Activated CD8-positive, alpha-beta T cell treated with anti-CD3 and anti-CD28 coated beads, Interleukin-2, amount 10 ng/mL, durations not matched to agents 7 days and 5 days (primary cell): ENCODE measurements around the gene MEX3D. TPM values are rescaled to one million over a fixed set of nuclear protein-coding genes. Genes with fewer than 3 reads are reported as not detected.

ENCODE experiments used
- ATAC-seq: fragments of 150-1000 bp; cut with Tn5 transposase; one replicate; pipeline ENCODE4 v1.10.0; 2021; ENCODE audit warnings: moderate library complexity
- CTCF ChIA-PET: fragments of 350-600 bp; sonication (Branson Sonifier 250); formaldehyde crosslinking; loops from one replicate; lab custom pipeline; 2021; ENCODE audit warnings: antibody characterized with exemption; lab: Charles Lee
- POLR2A ChIA-PET: fragments of 350-600 bp; sonication (Branson Sonifier 250); formaldehyde crosslinking; loops from one replicate; lab custom pipeline; 2021; ENCODE audit warnings: antibody characterized with exemption; lab: Charles Lee
- DNase-seq: peaks from one replicate; pipeline ENCODE4 v3.0.0-alpha.2; 2020
- H3K27ac Mint-ChIP-seq: one replicate; pipeline ENCODE4 v1.8.0; 2021; ENCODE audit warnings: mild to moderate bottlenecking, mixed read lengths
- H3K27me3 Mint-ChIP-seq: one replicate; pipeline ENCODE4 v1.8.0; 2021; ENCODE audit warnings: low read depth, mixed read lengths
- H3K36me3 Mint-ChIP-seq: one replicate; pipeline ENCODE4 v1.8.0; 2021; ENCODE audit warnings: low read depth, mixed read lengths
- H3K4me1 Mint-ChIP-seq: one replicate; pipeline ENCODE4 v1.8.0; 2021; ENCODE audit warnings: low read depth, mixed read lengths
- H3K4me3 Mint-ChIP-seq: one replicate; pipeline ENCODE4 v1.8.0; 2021; ENCODE audit warnings: mild to moderate bottlenecking, mixed read lengths
- H3K9me3 Mint-ChIP-seq: one replicate; pipeline ENCODE4 v1.8.0; 2022; ENCODE audit warnings: mixed read lengths; ENCODE audit not compliant: insufficient read depth
- total RNA-seq, 2 experiments: library from RNA; stranded (reverse); gene quantifications; one replicate each; pipeline ENCODE4 v1.2.3, GENCODE V29; 2021

MEX3D gene
- 10 to 100 TPM; 12.2 to 12.5 TPM for total RNA-seq

GRCh38 chr19:1568320-1569019, at the start of gene MEX3D:
Gene MEX3D (minus strand): TSS chr19:1568325. CDS start chr19:1568058, 267 bp downstream.
- Mint-ChIP-seq H3K36me3 (no peaks in the 10 kb centered on the region), H3K27ac (no peak within 1 kb of the TSS), H3K4me1 (peaks cover 2% of the 10 kb centered on the region), H3K4me3 (peak within 1 kb of the TSS; percentile 45), H3K9me3 (no peaks in the 10 kb centered on the region), H3K27me3 (peaks cover 8% of the 10 kb centered on the region)
- DNase-seq = peak; percentile 83
- ChIA-PET CTCF (no interaction called here), POLR2A (interaction anchor here (0.5 to 1.1 kb wide), 2 partner anchors 37 to 275 kb away, joined by 3 read pairs; no protein-coding TSS in a partner anchor)
- peak; percentile 87 for ATAC-seq

- Mint-ChIP-seq H3K36me3 (peaks cover 43% of the 10 kb centered on the region), H3K4me3 (no peak overlapping the region), H3K27me3 (no peaks in the 10 kb centered on the region), H3K27ac (peak overlapping the region; percentile 18), H3K9me3 (no peaks in the 10 kb centered on the region), H3K4me1 (peaks cover 32% of the 10 kb centered on the region)
- DNase-seq = no peak
- ChIA-PET CTCF (interaction anchor here (1.1 kb wide), 1 partner anchor 11 kb away, joined by 3 read pairs; no protein-coding TSS in a partner anchor), POLR2A (no interaction called here)
- ATAC-seq = no peak
These were observed 48.8 kb upstream of the MEX3D start for GRCh38 chr19:1616875-1617274.

DNA sequence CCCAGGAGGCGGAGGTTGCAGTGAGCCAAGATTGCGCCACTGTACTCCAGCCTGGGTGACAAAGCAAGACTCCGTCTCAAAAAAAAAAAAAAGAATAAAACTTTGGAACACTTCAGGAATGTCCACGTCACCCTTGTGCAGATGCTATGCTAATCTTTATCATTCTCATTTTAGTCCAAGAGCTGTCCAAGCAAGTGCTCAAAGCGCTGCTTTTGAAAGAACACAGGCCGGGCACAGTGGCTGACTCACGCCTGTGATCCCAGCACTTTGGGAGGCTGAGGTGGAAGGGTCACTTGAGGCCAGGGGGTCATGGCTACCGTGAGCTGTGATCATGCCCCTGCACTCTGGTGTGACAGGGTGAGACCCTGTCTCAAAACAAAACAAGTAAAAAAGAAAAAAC, 48.3 kb upstream of the MEX3D start:
- no peaks in the 10 kb centered on the region for H3K27me3 Mint-ChIP-seq
- peaks cover 46% of the 10 kb centered on the region for H3K36me3 Mint-ChIP-seq
- ChIA-PET POLR2A (no interaction called here), CTCF (interaction anchor here (0.8 to 1.1 kb wide), 2 partner anchors 11 to 35 kb away, joined by 3 read pairs; no protein-coding TSS in a partner anchor)
- no peak overlapping the region for H3K4me3 Mint-ChIP-seq
- peak overlapping the region; percentile 18 for H3K27ac Mint-ChIP-seq
- H3K4me1 Mint-ChIP-seq = peaks cover 35% of the 10 kb centered on the region
- ATAC-seq (no peak), DNase-seq (no peak)
- H3K9me3 Mint-ChIP-seq = no peaks in the 10 kb centered on the region

DNA sequence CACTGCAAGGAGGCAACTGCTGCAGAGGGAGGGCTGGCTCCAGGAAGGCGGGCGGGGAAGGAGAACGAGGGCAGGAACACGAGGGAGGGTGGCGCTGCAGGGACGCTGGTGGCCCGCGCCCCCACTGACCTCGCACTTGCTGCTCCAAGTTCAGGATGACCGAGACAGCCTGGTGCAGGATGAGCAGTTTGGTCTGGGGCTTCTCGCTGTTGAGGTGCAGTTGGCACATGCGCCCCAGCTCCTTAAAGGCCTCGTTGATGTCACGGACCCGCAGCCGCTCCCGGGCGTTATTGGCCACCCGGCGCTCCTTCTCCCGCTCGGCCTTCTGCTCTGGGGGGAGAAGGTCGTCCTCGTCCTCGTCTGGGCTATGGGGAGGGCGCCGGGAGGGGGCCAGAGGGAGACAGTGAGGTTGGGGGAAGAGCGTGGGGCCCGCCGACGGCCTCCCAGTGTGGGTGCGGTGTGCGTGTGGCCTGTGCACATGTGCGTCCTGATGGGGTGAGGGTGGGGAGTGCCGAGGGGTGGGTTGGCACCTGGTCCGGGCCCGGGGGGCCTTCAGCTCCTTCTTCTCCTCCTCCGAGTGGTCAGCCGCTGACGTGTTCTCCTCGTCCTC, 47.1 kb upstream of the MEX3D start:
- Mint-ChIP-seq H3K27ac (no peak overlapping the region), H3K27me3 (no peaks in the 10 kb centered on the region), H3K36me3 (peaks cover 49% of the 10 kb centered on the region), H3K4me3 (no peak overlapping the region), H3K9me3 (no peaks in the 10 kb centered on the region), H3K4me1 (peaks cover 45% of the 10 kb centered on the region)
- ChIA-PET CTCF (no interaction called here), POLR2A (no interaction called here)
- ATAC-seq (no peak), DNase-seq (no peak)

DNA sequence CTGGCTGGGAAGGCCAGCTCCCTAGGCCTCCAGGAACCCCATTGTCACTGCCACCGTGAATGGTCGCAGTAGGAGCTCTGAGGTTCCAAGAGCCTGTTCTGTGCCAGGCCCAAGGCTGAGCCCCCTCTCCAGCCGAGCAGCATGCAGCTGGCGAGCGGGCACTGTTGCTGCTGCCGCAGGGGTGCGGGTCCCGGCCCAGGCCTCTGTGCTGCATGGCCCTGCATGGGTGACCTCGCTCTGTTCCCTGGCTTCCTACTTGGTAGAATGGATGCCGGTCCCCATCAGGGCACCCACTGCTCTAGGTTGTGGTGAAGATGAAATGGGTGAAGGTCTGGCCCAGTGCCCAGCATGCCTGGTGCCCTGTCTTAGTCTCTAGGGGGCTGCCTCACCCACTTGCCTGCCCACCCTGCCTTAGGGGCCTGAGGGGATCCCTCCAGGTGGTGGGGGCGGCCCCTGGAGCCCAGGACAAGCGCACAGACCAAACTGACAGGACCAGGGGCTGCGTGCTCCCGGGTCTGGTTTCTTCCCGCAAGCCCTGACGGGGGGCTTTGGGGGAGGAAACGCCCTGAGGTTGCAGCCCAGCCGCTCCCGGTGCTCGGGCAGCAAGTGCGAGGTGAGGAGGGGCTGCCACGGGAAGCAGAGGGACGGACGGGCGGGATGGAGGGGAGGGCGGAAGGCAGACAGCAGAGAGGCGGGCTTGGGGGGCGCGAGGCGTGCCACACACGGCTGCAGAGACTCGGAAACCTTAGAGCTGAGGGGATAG, 45.9 kb upstream of the MEX3D start:
- H3K27ac Mint-ChIP-seq = no peak overlapping the region
- ChIA-PET CTCF (no interaction called here), POLR2A (no interaction called here)
- H3K36me3 Mint-ChIP-seq = peaks cover 55% of the 10 kb centered on the region
- H3K27me3 Mint-ChIP-seq = no peaks in the 10 kb centered on the region
- DNase-seq (no peak), ATAC-seq (no peak)
- no peak overlapping the region for H3K4me3 Mint-ChIP-seq
- no peaks in the 10 kb centered on the region for H3K9me3 Mint-ChIP-seq
- H3K4me1 Mint-ChIP-seq = peaks cover 56% of the 10 kb centered on the region

- ATAC-seq (no peak), DNase-seq (no peak)
- peaks cover 49% of the 10 kb centered on the region for H3K36me3 Mint-ChIP-seq
- H3K4me1 Mint-ChIP-seq = peaks cover 59% of the 10 kb centered on the region
- peak overlapping the region; percentile 71 for H3K27ac Mint-ChIP-seq
- POLR2A ChIA-PET = no interaction called here
- H3K27me3 Mint-ChIP-seq = no peaks in the 10 kb centered on the region
- H3K4me3 Mint-ChIP-seq = no peak overlapping the region
- H3K9me3 Mint-ChIP-seq = no peaks in the 10 kb centered on the region
- CTCF ChIA-PET = no interaction called here
These were observed 45.0 kb upstream of the MEX3D start for GRCh38 chr19:1613146-1613545.

DNA sequence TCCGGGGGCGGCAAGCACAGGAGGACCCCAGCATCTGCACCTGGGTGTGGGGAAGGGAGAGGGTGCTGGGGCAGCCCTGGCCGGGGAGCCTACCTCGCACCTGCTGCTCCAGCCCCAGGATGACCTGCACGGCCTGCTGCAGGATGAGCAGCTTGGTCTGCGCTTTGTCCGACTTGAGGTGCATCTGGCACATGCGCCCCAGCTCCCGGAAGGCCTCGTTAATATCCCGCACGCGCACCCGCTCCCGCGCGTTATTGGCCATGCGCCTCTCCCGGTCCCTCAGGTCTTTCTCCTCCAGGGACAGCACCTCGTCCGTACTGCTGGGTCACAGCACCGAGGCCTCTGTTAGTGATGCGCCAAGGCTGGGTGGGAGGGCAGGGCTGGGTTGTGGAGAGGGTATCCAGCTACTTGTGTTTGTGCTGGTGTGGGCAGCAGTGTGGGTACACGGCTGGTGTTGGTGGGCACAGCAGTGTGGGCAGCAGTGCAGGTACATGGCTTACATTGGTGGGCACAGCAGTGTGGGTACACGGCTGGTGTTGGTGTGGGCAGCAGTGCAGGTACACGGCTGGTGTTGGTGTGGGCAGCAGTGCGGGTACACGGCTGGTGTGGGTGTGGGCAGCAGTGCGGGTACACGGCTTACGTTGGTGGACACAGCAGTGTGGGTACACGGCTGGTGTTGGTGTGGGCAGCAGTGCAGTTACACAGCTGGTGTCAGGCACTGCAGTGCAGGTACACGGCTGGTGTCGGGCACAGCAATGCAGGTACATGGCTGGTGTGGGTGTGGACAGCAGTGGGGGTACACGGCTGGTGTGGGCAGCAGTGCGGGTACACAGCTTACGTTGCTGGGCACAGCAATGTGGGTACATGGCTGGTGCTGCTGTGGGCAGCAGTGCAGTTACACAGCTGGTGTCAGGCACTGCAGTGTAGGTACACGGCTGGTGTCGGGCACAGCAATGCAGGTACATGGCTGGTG, 44.3 kb upstream of the MEX3D start:
- POLR2A ChIA-PET = no interaction called here

GRCh38 chr19:1611353-1611752, 43.2 kb upstream of the MEX3D start:
- DNase-seq = no peak
- peaks cover 55% of the 10 kb centered on the region for H3K4me1 Mint-ChIP-seq
- H3K4me3 Mint-ChIP-seq = no peak overlapping the region
- no peaks in the 10 kb centered on the region for H3K9me3 Mint-ChIP-seq
- no peak for ATAC-seq
- ChIA-PET CTCF (no interaction called here), POLR2A (no interaction called here)
- H3K27me3 Mint-ChIP-seq = no peaks in the 10 kb centered on the region
- H3K27ac Mint-ChIP-seq = no peak overlapping the region
- peaks cover 38% of the 10 kb centered on the region for H3K36me3 Mint-ChIP-seq

More for the DNA sequence above, 44.3 kb upstream of the MEX3D start:
- H3K4me3 Mint-ChIP-seq = no peak overlapping the region
- no peaks in the 10 kb centered on the region for H3K9me3 Mint-ChIP-seq
- CTCF ChIA-PET = interaction anchor here (0.7 kb wide), 1 partner anchor 21 kb away, joined by 3 read pairs; no protein-coding TSS in a partner anchor
- peaks cover 56% of the 10 kb centered on the region for H3K4me1 Mint-ChIP-seq
- H3K36me3 Mint-ChIP-seq = peaks cover 47% of the 10 kb centered on the region
- ATAC-seq (no peak), DNase-seq (no peak)
- no peak overlapping the region for H3K27ac Mint-ChIP-seq
- no peaks in the 10 kb centered on the region for H3K27me3 Mint-ChIP-seq

DNA sequence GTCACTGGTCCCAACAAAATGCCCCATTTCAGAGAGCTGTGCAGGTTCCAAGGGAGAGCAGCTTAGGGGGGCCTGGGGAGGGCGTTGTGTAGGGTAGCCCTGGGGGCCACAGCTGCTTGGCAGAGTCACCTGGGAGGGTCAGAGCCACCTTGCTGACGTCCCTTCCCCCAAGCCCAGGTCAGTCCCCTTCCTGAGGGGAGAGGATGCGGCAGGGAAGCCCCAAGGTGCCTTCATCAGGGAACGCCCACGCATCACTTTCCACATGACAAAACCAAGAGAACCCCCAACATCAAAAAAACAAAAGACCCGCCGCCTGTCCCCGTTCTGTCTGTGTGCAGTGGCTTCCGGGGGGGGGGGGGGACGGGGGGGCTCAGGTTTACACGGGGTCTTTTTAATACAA, 42.5 kb upstream of the MEX3D start:
- no peaks in the 10 kb centered on the region for H3K27me3 Mint-ChIP-seq
- no peak for DNase-seq
- H3K4me3 Mint-ChIP-seq = no peak overlapping the region
- ChIA-PET CTCF (interaction anchor here (1.6 kb wide), 1 partner anchor 216 kb away, joined by 3 read pairs; no protein-coding TSS in a partner anchor), POLR2A (no interaction called here)
- H3K9me3 Mint-ChIP-seq = no peaks in the 10 kb centered on the region
- H3K27ac Mint-ChIP-seq = peak overlapping the region; percentile 46
- H3K36me3 Mint-ChIP-seq = peaks cover 33% of the 10 kb centered on the region
- ATAC-seq = no peak
- H3K4me1 Mint-ChIP-seq = peaks cover 58% of the 10 kb centered on the region

DNA sequence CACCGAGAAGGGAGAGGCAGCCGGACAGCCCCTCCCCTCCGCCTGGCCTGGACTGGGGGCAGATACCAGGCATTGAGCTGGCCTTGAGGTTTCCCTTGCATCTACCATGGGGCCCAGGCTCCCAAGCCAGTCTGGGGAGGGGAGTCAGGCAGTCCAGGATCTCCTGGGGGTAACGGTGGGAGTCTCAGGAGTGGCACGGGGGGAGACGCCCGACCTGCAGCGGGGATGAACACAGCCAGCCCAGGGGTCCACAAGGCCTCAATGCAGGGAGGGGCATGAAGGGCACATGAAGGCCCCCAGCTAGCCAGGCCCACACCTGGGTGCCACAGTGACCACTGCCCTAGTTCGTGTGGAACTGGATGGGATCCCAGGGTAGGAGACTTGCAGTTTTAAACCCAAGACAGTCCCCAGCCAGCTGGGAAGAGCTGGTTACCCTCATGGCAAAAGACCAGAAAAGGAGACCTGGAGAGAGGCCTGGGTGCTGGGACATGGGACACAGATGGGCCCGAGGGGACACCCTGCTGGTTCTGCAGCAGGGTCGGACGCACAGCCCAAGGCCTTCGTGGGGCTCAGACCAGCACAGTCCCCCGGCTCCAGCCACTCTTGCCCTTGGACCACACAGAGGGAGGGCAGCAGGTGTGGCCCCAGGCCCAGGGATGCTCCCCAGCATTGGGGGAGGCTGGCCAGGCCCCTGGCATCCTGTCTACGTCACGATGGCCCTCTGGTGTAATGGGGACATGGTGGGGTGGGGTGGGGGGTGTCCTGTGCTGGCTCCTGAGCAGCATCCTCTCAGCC, 41.8 kb upstream of the MEX3D start:
- H3K36me3 Mint-ChIP-seq = peaks cover 30% of the 10 kb centered on the region
- H3K27ac Mint-ChIP-seq = peak overlapping the region; percentile 37
- no peaks in the 10 kb centered on the region for H3K9me3 Mint-ChIP-seq
- ChIA-PET POLR2A (no interaction called here), CTCF (interaction anchor here (1.6 kb wide), 1 partner anchor 216 kb away, joined by 3 read pairs; no protein-coding TSS in a partner anchor)
- H3K4me1 Mint-ChIP-seq = peaks cover 57% of the 10 kb centered on the region
- no peak for ATAC-seq
- DNase-seq = no peak
- H3K4me3 Mint-ChIP-seq = no peak overlapping the region
- no peaks in the 10 kb centered on the region for H3K27me3 Mint-ChIP-seq
